Coronary artery (tissue), 2 donors: ENCODE results near the gene RAB40C.

ENCODE experiments used
- DNase-seq: peaks from one replicate; pipeline ENCODE4 v3.0.0-alpha.2; 2017; ENCODE audit warnings: low spot score
- H3K27ac ChIP-seq, 2 donors: fragments of 200-600 bp; sonication (generic); one replicate each; pipeline ENCODE4 v1.5.1; 2016 to 2019
- H3K4me3 ChIP-seq: fragments of 200-600 bp; sonication (generic); 2 replicates; pipeline ENCODE4 v1.5.1; 2016; ENCODE audit warnings: mild to moderate bottlenecking, moderate library complexity
- CTCF ChIP-seq: fragments of 200-600 bp; sonication (generic); IDR thresholded peaks from one replicate; pipeline ENCODE4 v1.5.1; 2019; ENCODE audit warnings: antibody characterized with exemption

RAB40C gene

GRCh38 chr16:549544-550263 is 40.2 kb upstream of the RAB40C start:
- no peak overlapping the region for H3K4me3 ChIP-seq
- DNase-seq: no peak
- no peak overlapping the region for H3K27ac ChIP-seq
- TF ChIP-seq CTCF: no peak

GRCh38 chr16:551210-551609 is 38.7 kb upstream of the RAB40C start:
- Histone ChIP-seq H3K27ac (no peak overlapping the region), H3K4me3 (no peak overlapping the region)
- no peak for DNase-seq
- no peak for TF ChIP-seq CTCF

- TF ChIP-seq CTCF: no peak
- no peak for DNase-seq
- H3K27ac ChIP-seq: no peak overlapping the region
- H3K4me3 ChIP-seq: no peak overlapping the region
Observed at GRCh38 chr16:552171-552570, 37.7 kb upstream of the RAB40C start.

- TF ChIP-seq CTCF: no peak
- DNase-seq: no peak
- Histone ChIP-seq H3K27ac (no peak overlapping the region), H3K4me3 (no peak overlapping the region)
Observed at GRCh38 chr16:553601-554296, 36.1 kb upstream of the RAB40C start.

GRCh38 chr16:554297-554621 is 35.6 kb upstream of the RAB40C start:
- TF ChIP-seq CTCF: no peak
- no peak overlapping the region for H3K4me3 ChIP-seq
- no peak for DNase-seq
- no peak overlapping the region for H3K27ac ChIP-seq

- DNase-seq: no peak
- no peak overlapping the region for H3K4me3 ChIP-seq
- TF ChIP-seq CTCF: no peak
- H3K27ac ChIP-seq: no peak overlapping the region
Observed at GRCh38 chr16:554640-555365, 35.1 kb upstream of the RAB40C start.
